Measurements from ENCODE around the gene CCDC69. TPM values are rescaled to one million over a fixed set of nuclear protein-coding genes. Genes with fewer than 3 reads are reported as not detected.

CCDC69 gene
- total and polyA plus RNA-seq, 2 donors (not counting 1 experiment from before 2014, with no cell fraction given), result 58.7 to 125 TPM

DNA sequence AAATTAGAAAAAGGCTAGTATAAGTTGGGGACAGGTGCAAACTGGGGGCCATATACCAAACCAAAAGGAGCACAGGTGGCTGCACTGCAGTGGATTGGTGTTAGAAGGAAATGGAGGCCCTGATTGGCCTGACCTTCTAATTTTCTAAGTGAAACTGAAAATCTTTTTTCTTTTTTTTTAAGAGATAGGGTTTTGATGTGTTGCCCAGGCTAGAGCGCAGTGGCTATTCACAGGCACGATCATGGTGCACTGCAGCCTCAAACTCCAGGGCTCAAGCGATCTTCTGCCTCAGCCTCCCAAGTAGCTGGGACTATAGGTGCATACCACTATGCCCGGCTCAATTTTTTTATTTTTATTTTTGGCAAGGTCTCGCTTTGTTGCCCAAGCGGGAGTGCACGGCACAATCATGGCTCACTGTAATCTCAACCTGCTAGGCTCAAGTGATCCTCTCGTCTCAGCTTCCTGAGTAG lies 9.8 kb upstream of the CCDC69 start:
- H3K9ac ChIP-seq (ENCODE audit: low read length), result peak overlapping the region; percentile 36

DNA sequence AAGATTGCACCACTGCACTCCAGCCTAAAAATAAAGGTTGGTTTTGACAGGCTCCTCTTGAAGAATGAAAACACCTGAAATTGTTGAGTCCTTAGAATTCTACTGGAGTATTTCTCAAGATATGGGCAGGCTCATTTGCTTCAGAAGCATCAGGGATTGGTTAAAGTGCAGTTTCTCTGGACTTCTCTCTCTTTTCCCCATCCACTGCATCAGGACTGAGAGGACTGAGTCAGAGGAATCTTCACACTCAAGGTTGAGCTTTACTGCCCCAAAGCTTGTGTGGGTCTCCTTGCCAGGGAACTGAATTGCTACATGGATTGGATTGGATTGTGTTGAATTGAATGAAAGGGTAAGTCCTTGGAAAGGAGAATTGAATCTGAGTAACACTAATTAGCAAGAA lies 7.5 kb upstream of the CCDC69 start:
- Histone ChIP-seq H3K9me3 (ENCODE audit: control extremely low read depth in 1 of 3, control insufficient read depth in 2 of 3, insufficient read depth in 1 of 3, low read length in 2 of 3) (no peaks in the 10 kb centered on the region), H3K79me2 (ENCODE audit: control insufficient read depth, insufficient read depth, low read length) (peaks cover 2% of the 10 kb centered on the region), H3K36me3 (replicated peaks in 1 of 2; ENCODE audit: control extremely low read depth in 1 of 2, control insufficient read depth in 1 of 2, extremely low read depth in 1 of 2, insufficient read depth in 2 of 2, low read length in 1 of 2) (no peaks in the 10 kb centered on the region), H3K9ac (ENCODE audit: low read length) (no peak overlapping the region), H3K27me3 (replicated peaks in 1 of 4; ENCODE audit: control extremely low read depth in 1 of 4, control insufficient read depth in 3 of 4, insufficient read depth in 4 of 4, low read length in 3 of 4) (no peaks in the 10 kb centered on the region), H3K4me3 (ENCODE audit: control extremely low read depth in 1 of 5, extremely low read depth in 1 of 5, insufficient read depth in 1 of 5, low read depth in 2 of 5, low read length in 4 of 5) (no peak overlapping the region), H2AFZ (ENCODE audit: insufficient read depth, low read depth, low read length, poor library complexity, severe bottlenecking) (no peak overlapping the region), H3K4me1 (ENCODE audit: control insufficient read depth in 2 of 2, insufficient read depth in 2 of 2, low read length in 2 of 2) (peaks cover 55 to 59% of the 10 kb centered on the region in 2 donors), H3K4me2 (replicated peaks; ENCODE audit: low read depth, low read length, poor library complexity, severe bottlenecking) (no peak overlapping the region), H4K20me1 (ENCODE audit: control insufficient read depth, insufficient read depth, low read length, poor library complexity, severe bottlenecking) (no peaks in the 10 kb centered on the region), H3K27ac (ENCODE audit: low read length in 2 of 2) (peak overlapping the region in 1 of 2 donors; percentile 2)
- no peaks in the 10 kb centered on the region for H3K27me3 Mint-ChIP-seq
- no peak for TF ChIP-seq EZH2 (IDR thresholded peaks at IDR 0.05; ENCODE audit: borderline replicate concordance, insufficient read depth, low read depth, low read length, poor library complexity, severe bottlenecking)
- TF ChIP-seq, protein P1, sequence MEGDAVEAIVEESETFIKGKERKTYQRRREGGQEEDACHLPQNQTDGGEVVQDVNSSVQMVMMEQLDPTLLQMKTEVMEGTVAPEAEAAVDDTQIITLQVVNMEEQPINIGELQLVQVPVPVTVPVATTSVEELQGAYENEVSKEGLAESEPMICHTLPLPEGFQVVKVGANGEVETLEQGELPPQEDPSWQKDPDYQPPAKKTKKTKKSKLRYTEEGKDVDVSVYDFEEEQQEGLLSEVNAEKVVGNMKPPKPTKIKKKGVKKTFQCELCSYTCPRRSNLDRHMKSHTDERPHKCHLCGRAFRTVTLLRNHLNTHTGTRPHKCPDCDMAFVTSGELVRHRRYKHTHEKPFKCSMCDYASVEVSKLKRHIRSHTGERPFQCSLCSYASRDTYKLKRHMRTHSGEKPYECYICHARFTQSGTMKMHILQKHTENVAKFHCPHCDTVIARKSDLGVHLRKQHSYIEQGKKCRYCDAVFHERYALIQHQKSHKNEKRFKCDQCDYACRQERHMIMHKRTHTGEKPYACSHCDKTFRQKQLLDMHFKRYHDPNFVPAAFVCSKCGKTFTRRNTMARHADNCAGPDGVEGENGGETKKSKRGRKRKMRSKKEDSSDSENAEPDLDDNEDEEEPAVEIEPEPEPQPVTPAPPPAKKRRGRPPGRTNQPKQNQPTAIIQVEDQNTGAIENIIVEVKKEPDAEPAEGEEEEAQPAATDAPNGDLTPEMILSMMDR (IDR thresholded peaks at IDR 0.05), result no peak
- no peak for DNase-seq
- ATAC-seq (ENCODE audit: low read depth), result no peak
- H3K4me3 Mint-ChIP-seq, result peak overlapping the region; percentile 19
- CTCF ChIA-PET, result interaction anchor here (0.7 to 14.0 kb wide), 5 partner anchors 12 to 180 kb away, joined by 3 to 299 read pairs (median 11); partner anchors contain the start of gene CCDC69
- intact Hi-C loops (cut with micrococcal nuclease), result no loop called here
- peaks cover 68% of the 10 kb centered on the region for H3K4me1 Mint-ChIP-seq
- no peaks in the 10 kb centered on the region for H3K9me3 Mint-ChIP-seq (ENCODE audit: insufficient read depth)
- H3K27ac Mint-ChIP-seq, result peak overlapping the region; percentile 50
- POLR2A ChIA-PET, result interaction anchor here (0.8 to 1.1 kb wide), 2 partner anchors 10 to 20 kb away, joined by 3 to 5 read pairs; no protein-coding TSS in a partner anchor

More for the DNA sequence above, 9.8 kb upstream of the CCDC69 start:
- H3K27ac Mint-ChIP-seq, result peak overlapping the region; percentile 95
- POLR2A ChIA-PET, result interaction anchor here (0.7 to 2.5 kb wide), 7 partner anchors 10 to 135 kb away, joined by 3 to 26 read pairs (median 5); partner anchors contain the start of genes CCDC69 and GM2A
- no peak for TF ChIP-seq EZH2 (IDR thresholded peaks at IDR 0.05; ENCODE audit: borderline replicate concordance, insufficient read depth, low read depth, low read length, poor library complexity, severe bottlenecking)
- TF ChIP-seq, protein P1 (IDR thresholded peaks at IDR 0.05), result no peak
- DNase-seq, result peak; percentile 67
- H3K4me3 Mint-ChIP-seq, result peak overlapping the region; percentile 89
- Histone ChIP-seq H3K36me3 (replicated peaks in 1 of 2; ENCODE audit: control extremely low read depth in 1 of 2, control insufficient read depth in 1 of 2, extremely low read depth in 1 of 2, insufficient read depth in 2 of 2, low read length in 1 of 2) (no peaks in the 10 kb centered on the region), H3K4me1 (ENCODE audit: control insufficient read depth in 2 of 2, insufficient read depth in 2 of 2, low read length in 2 of 2) (peaks cover 67 to 72% of the 10 kb centered on the region in 2 donors), H3K4me3 (ENCODE audit: control extremely low read depth in 1 of 5, extremely low read depth in 1 of 5, insufficient read depth in 1 of 5, low read depth in 2 of 5, low read length in 4 of 5) (peak overlapping the region in 3 of 5 experiments; percentile 2 to 32 (median 31)), H3K27ac (ENCODE audit: low read length in 2 of 2) (peak overlapping the region; percentile 69 to 92), H3K9me3 (ENCODE audit: control extremely low read depth in 1 of 3, control insufficient read depth in 2 of 3, insufficient read depth in 1 of 3, low read length in 2 of 3) (no peaks in the 10 kb centered on the region), H4K20me1 (ENCODE audit: control insufficient read depth, insufficient read depth, low read length, poor library complexity, severe bottlenecking) (no peaks in the 10 kb centered on the region), H3K4me2 (replicated peaks; ENCODE audit: low read depth, low read length, poor library complexity, severe bottlenecking) (peak overlapping the region; percentile 75), H3K27me3 (replicated peaks in 1 of 4; ENCODE audit: control extremely low read depth in 1 of 4, control insufficient read depth in 3 of 4, insufficient read depth in 4 of 4, low read length in 3 of 4) (no peaks in the 10 kb centered on the region), H3K79me2 (ENCODE audit: control insufficient read depth, insufficient read depth, low read length) (peaks cover 2% of the 10 kb centered on the region), H2AFZ (ENCODE audit: insufficient read depth, low read depth, low read length, poor library complexity, severe bottlenecking) (no peak overlapping the region)
- H3K27me3 Mint-ChIP-seq, result no peaks in the 10 kb centered on the region
- intact Hi-C loops (cut with micrococcal nuclease), result loop anchor here (1.0 kb wide), 2 partner anchors 9 to 19 kb away; partner anchors contain the start of gene CCDC69
- H3K4me1 Mint-ChIP-seq, result peaks cover 76% of the 10 kb centered on the region
- 24% methylated on average over 7 of the region's 8 CpGs for WGBS (ENCODE audit: insufficient coverage)
- ATAC-seq (ENCODE audit: low read depth), result peak; percentile 52
- no peaks in the 10 kb centered on the region for H3K9me3 Mint-ChIP-seq (ENCODE audit: insufficient read depth)
- CTCF ChIA-PET, result interaction anchor here (0.6 to 14.0 kb wide), 7 partner anchors 14 to 121 kb away, joined by 4 to 299 read pairs (median 22); partner anchors contain the start of gene CCDC69

All from B cell (primary cell).